HG02642 (cell line): ENCODE data around the gene CSGALNACT2.
"Not testable (repeated sequence)": the region's sequence is repeated elsewhere in the genome, so short reads cannot be mapped to it uniquely, and the experiment has no call there.

Experiments
- ATAC-seq: cut with Tn5 transposase; IDR thresholded peaks from one replicate; pipeline ENCODE4 v1.9.1; 2021; ENCODE audit warnings: mild to moderate bottlenecking; ENCODE audit not compliant: unreplicated experiment, poor library complexity

The CSGALNACT2 gene

DNA sequence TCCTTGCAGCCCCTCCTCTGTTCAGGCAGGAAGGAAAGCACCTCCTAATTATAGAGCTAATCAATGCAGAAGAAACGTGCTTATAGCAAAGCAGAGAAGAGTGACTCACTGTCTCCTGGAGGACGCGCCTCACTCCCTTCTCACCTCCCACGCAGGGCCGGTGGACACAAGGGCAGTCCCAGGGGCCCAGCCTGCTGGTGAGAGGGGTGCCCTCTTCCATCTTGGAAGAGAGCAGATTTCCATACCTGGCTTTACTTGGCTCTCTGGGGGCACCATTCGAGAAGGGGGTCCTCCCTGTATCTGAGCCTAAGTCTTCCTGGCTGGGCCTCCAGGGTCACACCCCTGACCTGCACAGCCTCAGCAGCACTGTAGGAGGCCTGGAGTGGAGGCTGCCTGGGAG lies 72.8 kb downstream of the CSGALNACT2 start:
- no peak for ATAC-seq

DNA sequence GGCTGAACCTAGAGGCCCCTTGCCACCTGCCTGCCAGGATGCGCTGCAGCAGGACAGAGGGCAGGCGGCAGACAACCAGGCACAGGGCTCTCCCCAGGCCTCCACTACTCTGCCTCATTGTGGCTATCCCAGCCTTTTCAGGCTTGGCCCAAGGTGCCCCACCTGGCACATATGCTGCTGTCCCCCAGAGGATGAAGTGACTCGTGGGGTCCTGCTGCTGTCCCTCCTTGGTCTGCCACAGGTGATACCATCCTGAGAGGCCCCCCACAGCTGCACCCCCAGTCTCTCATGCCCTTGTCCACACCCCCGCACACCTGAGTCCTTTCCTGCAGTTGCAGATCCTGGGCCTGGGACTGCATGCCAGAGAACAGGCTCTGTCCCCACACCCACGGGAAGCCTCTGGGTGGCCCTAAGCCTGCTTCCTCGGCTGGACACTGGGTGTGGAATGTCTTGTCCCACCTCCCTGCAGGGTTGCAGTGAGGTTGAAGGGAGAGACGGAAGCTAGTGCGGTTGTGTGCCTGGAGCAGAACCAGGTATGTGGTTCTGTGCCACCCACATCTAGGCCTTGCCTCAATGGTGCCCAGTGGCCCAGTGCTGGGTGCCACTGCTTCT lies 73.3 kb downstream of the CSGALNACT2 start:
- ATAC-seq, result no peak

DNA sequence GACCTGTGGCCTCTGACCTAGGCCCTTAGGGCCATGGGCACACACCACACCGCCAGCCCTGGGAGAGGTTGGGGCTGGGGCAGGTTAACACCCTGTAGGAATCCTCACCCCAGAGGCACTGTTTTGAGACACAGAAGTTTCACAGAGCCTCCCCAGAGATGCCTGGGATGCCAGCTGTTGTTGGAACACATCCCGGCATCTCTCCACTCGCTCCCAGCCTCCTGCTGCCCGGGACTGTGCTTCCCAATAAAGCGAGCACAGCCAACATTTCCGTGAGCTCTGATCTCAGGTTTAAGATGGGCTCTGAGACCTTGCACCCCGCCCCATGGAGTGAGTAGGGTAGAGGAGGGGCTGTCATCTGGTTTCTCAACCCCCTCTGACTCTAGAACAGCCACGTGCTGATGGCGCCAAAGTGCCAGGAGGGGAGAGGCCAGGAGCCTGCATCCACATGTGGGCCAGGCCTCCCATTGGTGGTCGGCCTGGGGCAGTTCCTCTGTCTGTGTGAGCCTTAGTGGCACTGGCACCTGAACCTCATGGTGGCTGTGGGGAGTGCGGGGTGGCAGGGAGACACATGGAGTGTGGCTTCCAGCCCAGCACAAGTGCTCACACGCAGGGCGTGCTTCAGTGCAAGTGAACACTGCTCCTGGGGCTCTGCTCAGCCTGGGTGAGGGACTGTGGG lies 73.9 kb downstream of the CSGALNACT2 start:
- ATAC-seq, result no peak

DNA sequence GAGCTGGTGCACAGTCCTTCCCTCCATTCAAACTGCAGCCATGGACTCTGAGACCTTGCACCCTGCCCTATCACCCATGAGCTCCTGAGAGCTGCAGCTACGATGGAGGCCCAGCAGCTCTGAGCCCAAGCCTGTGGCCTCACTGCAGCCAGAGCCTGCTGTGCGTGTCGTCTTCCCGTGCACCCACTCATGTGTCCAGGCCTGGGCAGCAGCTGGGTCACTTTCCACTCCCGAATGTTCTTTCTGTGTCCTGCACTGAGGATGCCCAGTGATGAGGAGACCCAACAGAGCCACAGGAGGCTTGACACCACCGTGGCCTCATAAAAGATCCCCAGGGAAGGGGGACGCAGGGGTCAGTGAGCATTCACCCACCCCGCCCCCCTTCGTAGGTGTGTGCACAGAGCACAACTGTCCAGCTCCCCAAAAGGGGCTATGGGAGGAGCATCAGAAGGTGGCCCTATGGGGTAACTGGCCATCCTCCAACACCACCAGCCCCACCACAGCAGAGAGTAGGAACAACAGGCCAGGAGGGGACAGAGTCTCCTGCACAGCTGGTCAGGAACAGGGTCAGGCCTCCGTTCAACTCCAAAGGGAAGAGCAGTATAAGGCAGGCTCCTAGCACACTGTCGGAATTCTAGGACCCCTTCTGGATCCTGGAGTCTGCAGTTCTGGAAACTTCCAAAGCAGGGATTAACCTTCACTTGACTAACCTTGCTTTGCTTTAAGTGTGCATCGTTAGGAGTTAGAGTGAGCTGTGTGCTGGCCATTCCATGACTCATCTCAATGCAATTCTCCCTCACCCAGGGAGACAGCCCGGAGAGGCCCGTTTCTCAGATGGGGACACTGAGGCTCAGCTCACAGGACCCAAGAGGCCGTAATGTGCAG lies 76.1 kb downstream of the CSGALNACT2 start:
- ATAC-seq, result no peak

DNA sequence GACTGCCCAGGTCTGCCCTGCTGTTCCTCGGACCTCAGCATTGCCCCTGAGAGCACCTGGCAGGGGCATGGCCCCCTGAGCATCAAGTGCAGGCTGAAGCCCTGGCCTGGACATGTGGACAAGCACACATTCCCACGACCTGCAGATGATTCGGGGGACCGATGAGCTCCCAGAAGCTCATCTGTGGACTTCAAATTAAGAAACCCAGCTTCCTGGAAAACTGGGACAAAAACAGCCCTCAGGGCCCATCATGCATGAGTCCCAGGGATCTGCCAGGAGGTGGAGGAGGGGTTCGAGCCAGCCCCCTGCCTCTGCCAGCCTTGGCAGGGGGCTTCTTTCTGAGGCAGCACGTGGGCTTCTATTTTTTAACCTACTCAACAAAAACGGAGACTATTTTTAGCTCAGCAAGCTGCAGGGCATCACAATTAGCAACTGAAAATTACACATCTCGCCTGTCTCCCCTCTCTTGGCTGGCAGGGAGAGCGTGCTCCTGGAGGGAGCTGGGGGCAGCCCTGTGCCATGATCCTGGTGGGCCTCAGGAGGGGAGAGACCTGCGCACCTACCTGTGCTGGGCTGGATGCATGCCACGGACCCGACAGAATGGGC lies 76.8 kb downstream of the CSGALNACT2 start:
- ATAC-seq, result no peak

DNA sequence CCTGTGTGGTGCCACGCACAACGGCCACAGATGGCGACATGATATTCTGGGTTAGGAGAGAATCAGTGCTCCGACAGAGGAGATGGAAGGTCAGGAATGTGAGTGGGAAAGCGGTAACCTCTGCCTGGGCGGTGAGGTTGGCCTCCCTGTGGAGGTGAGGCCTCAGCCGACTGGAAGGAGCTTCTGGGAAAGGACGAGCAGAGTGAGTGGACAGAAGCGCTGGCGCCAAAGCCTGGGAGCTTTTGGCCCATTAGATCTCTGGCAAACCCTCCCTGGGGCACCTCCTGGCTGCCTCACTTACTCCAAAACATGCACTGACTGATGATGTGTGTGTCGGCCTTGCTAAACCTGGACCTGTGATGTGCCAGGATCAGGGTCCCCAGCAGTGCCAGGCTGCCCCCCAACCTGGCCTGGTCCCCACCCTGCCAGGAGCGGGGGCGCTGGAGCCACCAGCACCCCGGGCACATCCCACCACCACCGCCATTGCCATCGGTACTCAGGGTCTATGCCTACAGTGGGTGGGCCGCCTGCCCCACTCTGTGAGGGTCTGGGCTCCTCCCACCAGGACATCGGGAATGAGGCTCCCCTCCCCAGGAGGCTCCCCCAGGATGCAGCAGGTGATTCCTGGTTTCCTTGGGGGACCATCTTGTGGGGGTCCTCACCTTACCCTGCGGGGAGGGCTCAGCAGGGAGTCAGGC lies 77.7 kb downstream of the CSGALNACT2 start:
- no peak for ATAC-seq

DNA sequence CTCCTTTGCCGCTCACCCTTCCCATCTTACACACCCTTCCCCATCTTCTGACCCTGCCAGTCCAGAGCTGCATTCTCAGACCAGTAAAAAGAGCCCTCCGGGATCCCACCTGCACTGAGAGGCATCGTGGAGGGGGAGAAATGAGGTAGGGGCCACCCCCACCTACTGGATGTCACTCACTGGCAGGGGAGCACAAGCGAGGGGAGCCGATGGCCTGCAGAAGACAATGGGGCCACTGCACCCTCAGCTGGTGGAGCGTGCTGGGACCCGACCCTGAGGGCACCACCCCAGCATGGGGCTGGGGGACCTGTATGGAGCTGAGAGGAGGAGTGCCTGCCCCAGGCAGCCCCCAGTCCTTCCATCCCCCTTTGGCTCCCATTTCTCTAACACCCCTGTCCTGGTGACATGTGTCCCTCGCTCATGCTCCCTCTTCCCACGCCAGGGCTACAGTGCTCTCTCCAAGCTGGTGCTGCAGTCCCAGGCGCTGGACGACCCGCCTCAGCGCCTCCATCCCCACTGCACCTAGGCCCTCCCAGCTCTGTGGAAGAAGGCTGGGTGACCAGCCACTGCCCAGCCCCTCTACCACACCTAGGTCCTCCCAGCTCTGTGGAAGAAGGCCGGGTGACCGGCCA lies 78.8 kb downstream of the CSGALNACT2 start:
- no peak for ATAC-seq

DNA sequence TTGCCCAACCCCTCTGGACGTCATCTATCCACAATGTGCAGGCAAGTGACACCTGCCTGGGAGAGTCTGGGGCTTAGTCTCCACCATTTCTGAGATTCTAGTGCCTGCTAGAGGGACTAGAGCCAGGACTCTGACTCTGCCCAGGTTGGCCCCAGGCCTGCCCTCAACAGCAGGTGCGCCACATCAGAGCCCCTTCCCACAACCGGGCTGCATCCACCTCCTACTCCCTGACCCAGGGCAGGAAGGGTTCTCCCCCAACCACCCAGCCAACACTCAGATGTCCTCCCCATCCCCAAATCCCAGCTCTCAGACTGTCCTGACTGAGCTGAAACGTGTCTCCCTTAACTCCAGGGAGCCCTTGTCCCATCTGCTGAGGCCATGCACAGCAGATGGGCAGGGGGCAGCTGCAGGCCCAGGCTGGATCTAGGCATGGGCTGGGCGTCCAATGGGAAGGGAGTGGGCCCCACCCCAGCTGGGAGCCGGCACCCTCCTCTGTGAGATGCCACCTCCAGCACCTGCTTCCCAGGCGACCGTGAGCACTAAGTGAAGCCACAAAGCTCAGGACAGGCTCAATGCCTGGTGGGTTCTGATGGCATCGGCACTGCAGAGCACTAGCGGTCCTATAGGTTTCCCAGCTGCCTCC lies 79.4 kb downstream of the CSGALNACT2 start:
- no peak for ATAC-seq

DNA sequence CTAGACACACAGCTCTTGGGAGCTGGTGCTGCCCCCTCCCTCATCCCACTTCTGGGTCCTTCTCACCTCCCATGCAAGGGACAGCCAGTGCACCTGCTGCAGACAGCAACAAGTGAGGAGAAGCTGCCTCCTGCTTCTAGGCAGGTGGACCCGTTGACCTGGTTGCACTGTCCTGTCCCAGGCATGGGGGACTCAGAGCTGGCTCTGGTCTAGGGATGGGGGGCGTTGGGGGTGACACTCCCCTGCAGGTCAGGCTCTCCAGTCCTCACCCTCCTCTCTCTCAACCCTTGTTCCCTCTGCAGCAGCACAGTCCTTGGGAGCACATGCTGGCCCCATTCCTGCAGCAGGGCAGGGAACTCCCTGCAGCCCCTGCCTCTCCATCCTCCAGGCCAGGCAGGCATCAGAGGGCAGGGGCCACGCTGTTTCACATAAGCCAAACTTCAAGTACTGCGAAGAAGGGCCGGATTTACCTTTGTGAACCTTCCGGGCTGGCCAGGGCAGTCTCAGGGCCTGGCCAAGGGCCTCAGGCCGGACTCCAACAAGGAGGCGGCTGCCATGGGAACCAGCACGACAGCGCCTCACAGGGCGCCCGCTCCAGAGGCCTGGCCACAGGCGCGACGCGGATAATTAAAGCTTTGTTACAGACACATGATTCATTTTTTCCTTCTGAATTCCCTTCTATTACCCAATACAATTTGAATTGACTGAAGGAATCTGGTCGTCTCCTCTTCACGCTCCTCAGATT lies 80.1 kb downstream of the CSGALNACT2 start:
- ATAC-seq, result no peak

DNA sequence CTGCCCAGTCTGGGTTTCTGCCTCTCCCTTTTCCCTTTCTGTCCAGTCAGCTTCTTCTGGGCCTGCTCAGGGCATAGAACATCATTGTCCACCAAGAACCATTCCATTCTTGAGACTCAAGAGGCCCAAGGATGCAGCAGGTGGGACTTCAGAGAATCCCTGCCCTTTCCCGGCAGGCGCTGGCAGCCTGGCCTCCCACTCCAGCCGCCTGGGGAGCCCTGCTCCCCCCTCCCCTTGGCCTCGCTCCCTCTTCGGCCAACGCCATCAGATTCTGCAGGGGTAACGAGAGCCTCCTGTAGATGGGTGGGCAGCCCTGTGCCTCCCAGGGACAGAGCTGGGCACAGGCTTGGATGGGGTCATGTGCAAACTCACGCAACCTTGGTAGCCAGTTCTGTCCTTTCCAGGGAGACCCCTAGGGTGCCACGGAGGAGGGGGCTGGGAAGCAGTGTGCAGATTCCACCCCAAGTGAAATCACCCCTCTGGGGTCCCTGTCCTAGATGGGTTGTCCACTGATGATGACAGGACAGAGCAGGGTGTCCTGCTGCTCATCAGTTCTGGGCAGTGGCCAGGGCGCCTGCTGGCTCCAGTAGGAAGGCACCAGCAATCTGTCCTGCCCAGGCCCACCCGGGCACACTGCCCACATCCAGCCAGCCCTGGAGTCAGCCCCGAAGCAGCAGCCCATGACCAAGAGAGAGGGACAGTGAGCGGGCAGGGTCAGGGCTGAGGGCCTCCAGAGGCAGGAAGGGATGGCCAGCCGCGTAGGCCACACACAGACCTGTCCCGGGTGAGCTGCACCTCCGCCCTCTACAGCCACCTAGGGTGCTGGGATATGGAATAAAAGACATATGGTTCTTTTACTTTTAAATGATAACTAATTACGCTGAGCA lies 80.9 kb downstream of the CSGALNACT2 start:
- no peak for ATAC-seq

DNA sequence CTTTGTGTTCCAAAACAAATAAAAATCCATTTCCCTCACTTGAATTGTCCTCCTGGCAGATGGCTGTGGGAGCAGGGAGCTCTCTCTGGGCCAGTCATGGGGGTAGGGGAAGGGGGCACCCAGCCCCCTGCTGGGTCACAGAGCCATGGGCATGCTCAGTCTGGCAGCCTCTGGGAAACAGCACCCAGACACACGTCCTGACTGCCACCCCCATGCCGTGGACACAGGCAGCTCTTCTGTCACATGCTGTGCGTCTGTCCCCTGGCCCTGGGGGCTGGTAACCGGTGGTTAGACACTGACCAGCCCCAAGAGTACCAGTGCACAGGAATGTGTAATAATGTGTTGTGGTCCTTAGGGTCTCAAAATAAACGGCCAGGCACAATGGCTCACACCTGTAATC lies 81.6 kb downstream of the CSGALNACT2 start:
- no peak for ATAC-seq

DNA sequence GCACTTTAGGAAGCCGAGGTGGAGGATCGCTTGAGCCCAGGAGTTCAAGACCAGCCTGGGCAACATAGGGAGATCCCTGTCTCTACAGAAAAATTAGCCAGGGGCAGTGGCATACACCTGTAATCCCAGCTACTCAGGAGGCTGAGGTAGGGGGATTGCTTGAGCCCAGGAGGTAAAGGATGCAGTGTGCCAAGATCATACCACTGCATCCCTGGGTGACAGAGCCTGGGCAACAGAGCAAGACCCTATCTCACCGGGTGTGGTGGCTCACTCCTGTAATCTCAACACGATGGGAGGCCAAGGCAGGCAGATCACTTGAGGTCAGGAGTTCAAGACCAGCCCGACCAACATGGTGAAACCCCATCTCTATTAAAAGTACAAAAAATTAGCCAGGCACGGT lies 82.0 kb downstream of the CSGALNACT2 start:
- not testable (repeated sequence) for ATAC-seq

DNA sequence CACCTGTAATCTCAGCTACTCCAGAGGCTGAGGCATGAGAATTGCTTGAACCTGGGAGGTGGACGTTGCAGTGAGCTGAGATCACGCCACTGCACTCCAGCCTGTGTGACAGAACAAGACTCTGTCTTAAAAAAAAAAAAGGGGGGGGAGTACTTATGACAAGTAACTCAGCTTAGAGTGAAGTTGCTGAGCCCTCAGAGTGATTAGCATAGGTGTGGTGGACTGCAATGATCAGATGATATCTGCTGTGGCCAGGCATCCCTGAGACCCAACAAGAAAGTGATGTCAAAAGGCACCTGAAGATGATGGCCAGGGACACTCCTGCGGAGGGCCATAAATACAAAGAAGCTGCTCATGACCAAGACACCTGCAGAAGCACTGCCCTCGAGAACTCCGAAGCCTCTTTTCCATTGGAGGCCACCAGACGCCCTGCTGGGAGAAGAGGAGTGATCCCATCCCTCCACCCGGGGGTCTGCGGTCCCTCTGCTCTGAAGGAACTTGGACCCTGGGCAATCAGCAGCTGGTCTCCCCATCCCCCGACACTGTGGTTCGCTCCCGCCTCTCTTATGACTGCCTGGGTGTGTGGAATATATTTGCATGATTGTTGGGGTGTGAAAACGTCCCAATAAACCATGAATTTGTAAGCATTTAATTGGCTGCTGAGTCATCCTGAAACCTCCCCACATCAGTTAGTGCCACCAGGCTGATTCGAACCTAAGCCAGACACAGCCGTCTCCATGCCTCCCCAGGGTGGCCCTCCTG lies 82.6 kb downstream of the CSGALNACT2 start:
- ATAC-seq, result no peak

DNA sequence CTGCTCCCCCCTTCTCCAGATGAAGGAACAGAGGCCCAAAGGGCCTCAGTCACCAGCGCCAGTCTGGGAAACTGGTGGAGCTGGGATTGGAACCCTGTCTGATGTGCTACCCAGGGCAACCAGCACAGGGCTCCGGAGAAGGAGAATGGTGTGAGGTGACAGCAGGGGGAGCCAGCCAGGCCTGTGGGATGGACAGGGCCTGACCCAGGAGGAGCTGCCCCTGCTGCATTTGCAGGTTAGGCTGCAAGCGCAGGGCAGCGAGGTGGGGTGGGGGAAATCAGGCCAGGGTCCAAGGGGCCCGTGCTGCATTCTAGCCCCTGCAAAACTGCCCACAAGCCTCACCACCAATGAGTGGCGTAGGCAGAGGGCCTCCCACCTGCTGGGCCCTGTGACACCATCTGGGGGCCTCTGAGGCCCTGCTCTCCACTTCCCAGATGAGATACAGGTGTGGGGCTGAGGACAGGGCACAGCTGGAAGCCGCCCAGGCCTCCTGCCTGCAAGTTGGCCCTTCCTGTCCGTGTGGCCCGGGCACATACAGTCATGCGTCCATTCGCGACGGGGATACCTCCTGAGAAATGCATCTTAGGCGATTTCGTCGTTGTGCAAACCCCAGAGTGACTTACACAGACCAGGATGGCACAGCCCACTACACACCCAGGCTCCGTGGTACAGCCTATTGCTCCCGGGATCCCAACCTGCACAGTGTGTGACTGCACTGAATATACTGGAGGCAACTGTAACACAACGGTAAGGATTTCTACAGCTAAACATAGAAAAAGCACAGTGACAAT lies 83.4 kb downstream of the CSGALNACT2 start:
- no peak for ATAC-seq

DNA sequence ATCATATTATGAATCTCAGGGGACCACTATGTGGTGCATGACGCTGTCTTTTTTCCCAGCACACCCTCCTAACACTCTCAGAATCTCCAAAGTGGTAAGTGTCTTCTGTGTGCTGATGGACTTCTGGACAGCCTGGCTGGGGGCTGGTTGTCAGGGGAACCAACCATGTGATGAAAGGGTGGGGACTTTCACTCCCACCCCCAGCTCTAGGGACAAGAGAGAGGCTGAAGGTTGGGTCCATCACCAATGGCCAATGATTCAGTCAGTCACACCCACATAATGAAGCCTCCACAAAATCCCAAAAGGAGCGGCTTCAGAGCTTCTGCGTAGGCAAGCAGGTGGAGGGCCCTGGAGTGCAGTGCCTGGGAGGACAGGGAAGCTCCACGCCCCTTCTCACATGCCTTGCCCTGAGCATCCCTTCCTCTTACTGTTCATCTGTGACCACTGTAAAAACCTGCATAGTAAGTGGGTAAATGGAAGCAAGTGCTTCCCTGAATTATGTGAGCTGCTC lies 84.0 kb downstream of the CSGALNACT2 start:
- ATAC-seq, result no peak

DNA sequence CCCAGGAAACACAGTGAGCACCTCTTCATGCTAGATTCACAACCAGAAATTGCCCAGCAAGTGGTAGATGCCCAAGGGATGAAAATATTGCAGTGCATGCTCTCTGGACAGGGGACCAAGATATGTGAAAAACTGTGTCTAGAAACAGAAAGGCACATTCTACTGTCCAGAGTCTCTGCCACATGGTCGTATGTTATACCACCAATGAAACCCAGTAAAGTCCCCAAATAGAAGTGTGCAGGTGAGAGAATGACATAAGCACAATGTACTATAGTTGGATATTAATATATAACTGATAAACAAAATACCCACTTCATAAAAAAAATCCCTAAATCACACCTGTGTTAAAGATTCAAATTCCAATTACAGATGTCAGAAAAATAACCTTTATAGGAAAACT lies 84.8 kb downstream of the CSGALNACT2 start:
- ATAC-seq, result no peak
